Measurements from ENCODE around the gene FAM170A.

DNA sequence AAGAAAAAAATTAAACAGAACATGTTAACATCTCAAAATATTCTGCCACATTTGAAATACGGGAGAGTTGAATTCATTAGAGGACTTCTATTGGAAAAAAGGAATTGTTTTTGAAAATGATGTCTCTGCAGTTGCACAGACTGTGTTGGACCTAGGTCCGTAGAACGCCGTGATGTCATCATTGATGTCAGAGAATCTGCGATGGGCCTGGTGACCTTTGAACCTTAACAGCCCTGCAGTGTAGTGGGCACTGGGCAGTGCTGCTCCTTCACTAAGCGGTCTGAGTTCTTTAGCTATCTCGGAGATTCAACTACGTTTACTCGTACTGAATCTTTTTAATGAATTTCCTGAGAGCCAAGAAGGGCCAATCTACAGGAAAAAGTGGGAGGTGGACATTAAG, at the start of gene FAM170A:
- TF ChIP-seq, protein P1, sequence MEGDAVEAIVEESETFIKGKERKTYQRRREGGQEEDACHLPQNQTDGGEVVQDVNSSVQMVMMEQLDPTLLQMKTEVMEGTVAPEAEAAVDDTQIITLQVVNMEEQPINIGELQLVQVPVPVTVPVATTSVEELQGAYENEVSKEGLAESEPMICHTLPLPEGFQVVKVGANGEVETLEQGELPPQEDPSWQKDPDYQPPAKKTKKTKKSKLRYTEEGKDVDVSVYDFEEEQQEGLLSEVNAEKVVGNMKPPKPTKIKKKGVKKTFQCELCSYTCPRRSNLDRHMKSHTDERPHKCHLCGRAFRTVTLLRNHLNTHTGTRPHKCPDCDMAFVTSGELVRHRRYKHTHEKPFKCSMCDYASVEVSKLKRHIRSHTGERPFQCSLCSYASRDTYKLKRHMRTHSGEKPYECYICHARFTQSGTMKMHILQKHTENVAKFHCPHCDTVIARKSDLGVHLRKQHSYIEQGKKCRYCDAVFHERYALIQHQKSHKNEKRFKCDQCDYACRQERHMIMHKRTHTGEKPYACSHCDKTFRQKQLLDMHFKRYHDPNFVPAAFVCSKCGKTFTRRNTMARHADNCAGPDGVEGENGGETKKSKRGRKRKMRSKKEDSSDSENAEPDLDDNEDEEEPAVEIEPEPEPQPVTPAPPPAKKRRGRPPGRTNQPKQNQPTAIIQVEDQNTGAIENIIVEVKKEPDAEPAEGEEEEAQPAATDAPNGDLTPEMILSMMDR (IDR thresholded peaks at IDR 0.05), result no peak
- TF ChIP-seq POLR2A (IDR thresholded peaks at IDR 0.05), result no peak

All from tibial nerve (tissue), 3 donors.